K562 (cell line): ENCODE data around the gene RNF186. TPM values are rescaled to one million over a fixed set of nuclear protein-coding genes. Genes with fewer than 3 reads are reported as not detected.

Experiments used
- ATAC-seq: fragments of 200-7000 bp; cut with Tn5 transposase; 3 replicates; pipeline ENCODE4 v1.9.1; 2020; ENCODE audit warnings: moderate library complexity
- BruUV-seq: library from RNA; stranded (reverse); fragments of 400-500 nt; replicated peaks from 2 replicates; lab custom pipeline; 2021; lab: Mats Ljungman, UMichigan
- CTCF ChIA-PET: fragments of 300-600 bp; formaldehyde crosslinking; extraction: SDS; loops from one replicate; lab custom pipeline; 2021; ENCODE audit warnings: low intra/inter-chr PET ratio; lab: Yijun Ruan, JAX
- POLR2A ChIA-PET: fragments of 300-600, 350-650 bp; sonication (Branson Sonifier 250); formaldehyde crosslinking; extraction: SDS; loops from one replicate; lab custom pipeline; 2021; ENCODE audit warnings: antibody characterized with exemption, inconsistent platforms; lab: Yijun Ruan, JAX
- DNase-seq, 4 experiments: peaks; one replicate each; pipeline versions ENCODE4 v3.0.0 to v3.0.0-alpha.2; 2011 to 2018; ENCODE audit warnings: low spot score in 3 of 4, mixed read lengths in 3 of 4; ENCODE audit errors: extremely low read depth in 1 of 4
- FAIRE-seq: peaks from 2 replicates; lab custom pipeline; 2011; peaks lifted over from hg19 to GRCh38; lab: Jason Lieb, UNC
- H2AFZ ChIP-seq: 2 replicates; pipeline ENCODE4 v1.6.0; 2011; ENCODE audit warnings: low read depth, low read length, control low read depth, inconsistent platforms
- H3K27ac ChIP-seq: fragments of 200-600 bp; 3 replicates; pipeline ENCODE4 v1.8.0; 2011; ENCODE audit warnings: low read depth, mild to moderate bottlenecking, control low read depth, inconsistent platforms, low read length, moderate library complexity, mixed read lengths; ENCODE audit errors: extremely low read depth
- H3K27me3 ChIP-seq, 2 experiments: fragments of 300-600 bp in 1 of 2; 2 replicates in 1 of 2; 3 replicates in 1 of 2; pipeline versions ENCODE4 v1.6.0 to v1.8.0; 2011; ENCODE audit warnings: inconsistent platforms in 2 of 2, low read length in 2 of 2, mild to moderate bottlenecking in 1 of 2, mixed read lengths in 1 of 2, moderate library complexity in 1 of 2; ENCODE audit not compliant: control insufficient read depth in 2 of 2, insufficient read depth in 2 of 2
- H3K36me3 ChIP-seq: fragments of 300-600 bp; 3 replicates; pipeline ENCODE4 v1.8.0; 2011; ENCODE audit warnings: mild to moderate bottlenecking, low read length, inconsistent platforms; ENCODE audit not compliant: control insufficient read depth, insufficient read depth
- H3K4me1 ChIP-seq, 2 experiments: fragments of 200-600 bp in 1 of 2; replicated peaks in 1 of 2; 2 replicates in 1 of 2; 3 replicates in 1 of 2; pipeline versions ENCODE4 v1.5.1 to v1.8.0; 2011; ENCODE audit warnings: inconsistent platforms in 2 of 2, low read length in 2 of 2, mild to moderate bottlenecking in 1 of 2, mixed read lengths in 1 of 2, moderate library complexity in 1 of 2; ENCODE audit not compliant: control insufficient read depth in 2 of 2, insufficient read depth in 2 of 2
- H3K4me2 ChIP-seq: 2 replicates; pipeline ENCODE4 v1.6.1; 2011; ENCODE audit warnings: low read length, control low read depth, inconsistent platforms, mixed read lengths; ENCODE audit not compliant: insufficient read depth
- H3K4me3 ChIP-seq: fragments of 200-600 bp; sonication (generic), shearing (Covaris generic); 2 replicates; pipeline ENCODE4 v1.5.1; 2016; ENCODE audit warnings: control low read depth, inconsistent platforms
- H3K79me2 ChIP-seq: fragments of 200-600 bp; 3 replicates; pipeline ENCODE4 v1.8.0; 2011; ENCODE audit warnings: low read length, inconsistent platforms; ENCODE audit not compliant: control insufficient read depth, insufficient read depth
- H3K9ac ChIP-seq, 2 experiments: 2 replicates each; pipeline versions ENCODE4 v1.6.0 to v1.6.1; 2011; ENCODE audit warnings: low read depth in 2 of 2, low read length in 2 of 2, control low read depth in 1 of 2, inconsistent platforms in 1 of 2, mild to moderate bottlenecking in 1 of 2, mixed read lengths in 1 of 2; ENCODE audit not compliant: insufficient read depth in 1 of 2
- H3K9me1 ChIP-seq: one replicate; pipeline ENCODE4 v1.6.0; 2011; ENCODE audit warnings: inconsistent platforms, mild to moderate bottlenecking, low read length, moderate library complexity; ENCODE audit not compliant: control insufficient read depth, insufficient read depth
- H3K9me3 ChIP-seq: replicated peaks from 2 replicates; pipeline ENCODE4 v1.5.1; 2011; ENCODE audit warnings: low read depth, low read length, inconsistent platforms; ENCODE audit not compliant: control insufficient read depth, insufficient read depth
- H4K20me1 ChIP-seq: replicated peaks from 2 replicates; pipeline ENCODE4 v1.6.1; 2011; ENCODE audit warnings: low read length, inconsistent platforms, mixed read lengths; ENCODE audit not compliant: control insufficient read depth, insufficient read depth
- CAMTA2 ChIP-seq: fragments of 250-450 bp; sonication (Bioruptor Pico); conservative IDR thresholded peaks from 2 replicates; pipeline ENCODE4 v1.5.1; 2022
- CBX3 ChIP-seq, 2 experiments: IDR thresholded peaks; 1 replicate in 1 of 2; 2 replicates in 1 of 2; pipeline ENCODE4 v1.6.1; 2012; ENCODE audit warnings: inconsistent platforms in 2 of 2, low read length in 2 of 2, borderline replicate concordance in 1 of 2, control low read depth in 1 of 2
- CHCHD3 ChIP-seq: fragments of 250-450 bp; sonication (Bioruptor Pico); IDR thresholded peaks from 2 replicates; pipeline ENCODE4 v2.1.2; 2022; ENCODE audit warnings: mild to moderate bottlenecking
- CHD2 ChIP-seq: IDR thresholded peaks from 2 replicates; pipeline ENCODE4 v1.6.1; 2011; ENCODE audit warnings: low read depth, low read length
- EP300 ChIP-seq: IDR thresholded peaks from 2 replicates; pipeline ENCODE4 v1.6.1; 2012; ENCODE audit warnings: low read length, improper control_type of control experiment
- GTF2F1 ChIP-seq: IDR thresholded peaks from 2 replicates; pipeline ENCODE4 v1.6.1; 2011; ENCODE audit warnings: low read depth, low read length, improper control_type of control experiment
- MYBL2 ChIP-seq, 2 experiments: fragments of 450-650 bp in 1 of 2; sonication (generic) in 1 of 2; formaldehyde crosslinking in 1 of 2; IDR thresholded peaks; 2 replicates each; pipeline versions ENCODE4 v1.6.1 to v1.8.1; 2017 to 2022; ENCODE audit warnings: borderline replicate concordance in 1 of 2, inconsistent platforms in 1 of 2, low read depth in 1 of 2, mild to moderate bottlenecking in 1 of 2, missing genetic modification reagents in 1 of 2, moderate library complexity in 1 of 2
- NCOA1 ChIP-seq: fragments of 450-650 bp; IDR thresholded peaks from 2 replicates; pipeline ENCODE4 v1.6.1; 2016; ENCODE audit warnings: low read depth
- NR2C2 ChIP-seq, 2 experiments: fragments of 200-800 bp in 1 of 2; sonication (Bioruptor generic) in 1 of 2; sonication (generic) in 1 of 2; formaldehyde crosslinking in 1 of 2; IDR thresholded peaks; 2 replicates each; pipeline versions ENCODE4 v1.6.1 to v1.8.0; 2016 to 2022; ENCODE audit warnings: mild to moderate bottlenecking in 1 of 2, missing compliant biosample characterization in 1 of 2, missing genetic modification characterization in 1 of 2, missing genetic modification reagents in 1 of 2
- NR4A1 ChIP-seq, 2 experiments: fragments of 250-450 bp in 1 of 2; fragments of 450-650 bp in 1 of 2; sonication (Bioruptor Pico) in 1 of 2; IDR thresholded peaks; 2 replicates each; pipeline versions ENCODE4 v1.4.0 to v1.6.1; 2016 to 2020; ENCODE audit warnings: mild to moderate bottlenecking in 2 of 2, missing compliant biosample characterization in 1 of 2, missing genetic modification characterization in 1 of 2, moderate library complexity in 1 of 2
- SMAD2 ChIP-seq: fragments of 150-350 bp; IDR thresholded peaks from 2 replicates; pipeline ENCODE4 v1.6.1; 2014; ENCODE audit warnings: low read depth, mild to moderate bottlenecking, low read length
- ZC3H11A ChIP-seq: IDR thresholded peaks from 2 replicates; pipeline ENCODE4 v1.6.1; 2012; ENCODE audit warnings: low read depth, low read length, improper control_type of control experiment
- ZFX ChIP-seq: sonication (generic); formaldehyde crosslinking; IDR thresholded peaks from 2 replicates; pipeline ENCODE4 v1.8.0; 2022; ENCODE audit warnings: mild to moderate bottlenecking, missing genetic modification reagents, moderate library complexity
- ZNF583 ChIP-seq: fragments of 250-450 bp; sonication (Bioruptor Pico); IDR thresholded peaks from 2 replicates; pipeline ENCODE4 v1.4.0; 2020
- ZNF766 ChIP-seq: fragments of 200-800 bp; sonication (Bioruptor generic); conservative IDR thresholded peaks from 2 replicates; pipeline ENCODE4 v1.6.1; 2016; ENCODE audit warnings: missing genetic modification characterization, missing compliant biosample characterization
- WGBS: fragments of 100-300 bp; shearing (Covaris generic); methylation state at CpG from one replicate; pipeline ENCODE4 v1.1.6; 2016; ENCODE audit warnings: low coverage, mixed read lengths; ENCODE audit not compliant: insufficient coverage; ENCODE audit errors: missing lambda C conversion rate; 5-methylcytosine and 5-hydroxymethylcytosine counted together
- in situ Hi-C: fragments of 300-500 bp; cut with MboI; formaldehyde crosslinking; loops from 4 replicates; pipeline ENCODE4 v1.15.0; 2018; ENCODE audit warnings: inconsistent platforms, mixed read lengths
- intact Hi-C: fragments of 100-400 bp; cut with micrococcal nuclease; formaldehyde crosslinking; loops from 2 replicates; pipeline ENCODE4 v1.14.2; 2022
- polyA plus RNA-seq, 8 experiments: library from polyadenylated mRNA; depleted of rRNA in 4 of 8; stranded (reverse) in 5 of 8; unstranded in 3 of 8; fragments of >200 nt; fragmentation: Nextera tagmentation in 2 of 8; fragmentation: Illumina TruSeq in 1 of 8; extraction: Ambion mirVana in 2 of 8; extraction: Trizol in 1 of 8; gene quantifications; 2 replicates each; pipeline versions ENCODE4 v1.2.1 to v1.2.3, GENCODE V29; 2011 to 2014; ENCODE audit warnings: inconsistent platforms in 1 of 8, missing spikeins in 1 of 8
- total RNA-seq, 7 experiments: library from RNA; depleted of rRNA in 6 of 7; stranded (reverse); fragments of >200 nt in 6 of 7; fragmentation: Illumina TruSeq in 2 of 7; extraction: Trizol in 2 of 7; gene quantifications; 2 replicates each; pipeline versions ENCODE4 v1.2.1 to v1.2.3, GENCODE V29; 2011 to 2021; ENCODE audit warnings: low replicate concordance in 1 of 7
- TF ChIP-seq, protein P1 (sequence below): fragments of 250-450 bp; sonication (Bioruptor Pico); IDR thresholded peaks from 2 replicates; pipeline ENCODE4 v1.8.0; 2021; ENCODE audit warnings: borderline replicate concordance, mild to moderate bottlenecking, moderate library complexity; ENCODE audit not compliant: poor library complexity, severe bottlenecking

RNF186 gene
- total and polyA plus RNA-seq, 9 of the 15 experiments (the other 6 are each of a cell fraction or from before 2014, with no cell fraction given): not detected

DNA sequence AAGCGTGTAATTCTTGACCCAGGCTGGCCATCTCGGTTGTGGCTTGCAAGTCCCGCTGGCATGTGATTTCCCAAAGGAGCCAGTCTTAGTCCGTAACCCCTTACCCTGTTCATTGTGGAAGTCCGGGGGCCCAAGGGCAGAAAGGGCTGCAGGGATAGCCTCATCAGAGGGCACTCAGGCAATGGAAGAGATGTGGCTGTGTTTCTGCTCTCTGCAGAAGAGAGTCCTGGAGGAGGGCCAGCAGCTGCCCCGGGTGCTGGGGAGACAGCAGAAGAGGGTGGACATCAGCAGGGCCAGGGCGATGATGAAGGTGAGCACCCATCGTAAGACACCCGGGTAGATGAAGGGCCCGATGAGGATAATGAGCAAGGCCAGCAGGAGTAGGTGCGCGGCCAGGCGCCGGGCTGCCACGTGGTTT, 830 bp downstream of the RNF186 start:
- Histone ChIP-seq H3K4me3 (no peak overlapping the region), H3K27ac (no peak overlapping the region), H3K27me3 (peaks cover 44 to 59% of the 10 kb centered on the region in 2 experiments), H3K4me2 (no peak overlapping the region), H4K20me1 (peaks cover 3% of the 10 kb centered on the region), H2AFZ (no peak overlapping the region), H3K4me1 (peaks cover 0 to 2% of the 10 kb centered on the region in 2 experiments; a peak in 2 of 5 replicates), H3K9me3 (no peaks in the 10 kb centered on the region), H3K9me1 (no peaks in the 10 kb centered on the region)
- in situ Hi-C loops: no loop called here
- POLR2A ChIA-PET: interaction anchor here (0.7 to 2.1 kb wide), 4 partner anchors 9 to 25 kb away, joined by 3 to 7 read pairs (median 4); no protein-coding TSS in a partner anchor
- no TSS peak for BruUV-seq
- 6% methylated on average over 15 of the region's 15 CpGs for WGBS
- ATAC-seq (no peak), FAIRE-seq (no peak)
- TF ChIP-seq ZC3H11A: no peak
- no peak for TF ChIP-seq MYBL2 (IDR thresholded peaks at IDR 0.05; ENCODE audit: low read depth)
- TF ChIP-seq MYBL2 (CRISPR knock-in tag; IDR thresholded peaks at IDR 0.05; ENCODE audit: borderline replicate concordance): no peak
- no peak for TF ChIP-seq NR2C2 (CRISPR knock-in tag; IDR thresholded peaks at IDR 0.05)
- no peak for TF ChIP-seq NR2C2 (tag; IDR thresholded peaks at IDR 0.05)
- no peak for TF ChIP-seq EP300
- no peak for TF ChIP-seq CHCHD3
- TF ChIP-seq, protein P1, sequence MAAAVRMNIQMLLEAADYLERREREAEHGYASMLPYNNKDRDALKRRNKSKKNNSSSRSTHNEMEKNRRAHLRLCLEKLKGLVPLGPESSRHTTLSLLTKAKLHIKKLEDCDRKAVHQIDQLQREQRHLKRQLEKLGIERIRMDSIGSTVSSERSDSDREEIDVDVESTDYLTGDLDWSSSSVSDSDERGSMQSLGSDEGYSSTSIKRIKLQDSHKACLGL (CRISPR knock-in tag): no peak
- TF ChIP-seq CHD2: no peak
- no peak for TF ChIP-seq CBX3 (IDR thresholded peaks at IDR 0.05; ENCODE audit: borderline replicate concordance in 1 of 2, low read length in 2 of 2)
- no peak for TF ChIP-seq SMAD2
- no peak for TF ChIP-seq ZNF766
- no peak for TF ChIP-seq NR4A1 (CRISPR knock-in tag; IDR thresholded peaks at IDR 0.05)
- no peak for TF ChIP-seq NR4A1 (tag; IDR thresholded peaks at IDR 0.05)
- no peak for TF ChIP-seq ZFX
- no peak for TF ChIP-seq NCOA1
- no peak for TF ChIP-seq ZNF583 (CRISPR knock-in tag)
- TF ChIP-seq CAMTA2 (CRISPR knock-in tag): no peak
- no peak for TF ChIP-seq GTF2F1
- TF ChIP-seq, all 486 proteins: peak for 0
- intact Hi-C loops: loop anchor here (5.0 kb wide), 1 partner anchor 152 kb away; the partner anchor contains the start of gene HTR6
- H3K79me2 ChIP-seq: no peaks in the 10 kb centered on the region
- H3K36me3 ChIP-seq: no peaks in the 10 kb centered on the region
- no peak overlapping the region for H3K9ac ChIP-seq
- CTCF ChIA-PET: no interaction called here
- no peak for DNase-seq
